ENCODE results near the gene NSD1.

- no peak for TF ChIP-seq POLR2A (IDR thresholded peaks at IDR 0.05)
- TF ChIP-seq, protein P1, sequence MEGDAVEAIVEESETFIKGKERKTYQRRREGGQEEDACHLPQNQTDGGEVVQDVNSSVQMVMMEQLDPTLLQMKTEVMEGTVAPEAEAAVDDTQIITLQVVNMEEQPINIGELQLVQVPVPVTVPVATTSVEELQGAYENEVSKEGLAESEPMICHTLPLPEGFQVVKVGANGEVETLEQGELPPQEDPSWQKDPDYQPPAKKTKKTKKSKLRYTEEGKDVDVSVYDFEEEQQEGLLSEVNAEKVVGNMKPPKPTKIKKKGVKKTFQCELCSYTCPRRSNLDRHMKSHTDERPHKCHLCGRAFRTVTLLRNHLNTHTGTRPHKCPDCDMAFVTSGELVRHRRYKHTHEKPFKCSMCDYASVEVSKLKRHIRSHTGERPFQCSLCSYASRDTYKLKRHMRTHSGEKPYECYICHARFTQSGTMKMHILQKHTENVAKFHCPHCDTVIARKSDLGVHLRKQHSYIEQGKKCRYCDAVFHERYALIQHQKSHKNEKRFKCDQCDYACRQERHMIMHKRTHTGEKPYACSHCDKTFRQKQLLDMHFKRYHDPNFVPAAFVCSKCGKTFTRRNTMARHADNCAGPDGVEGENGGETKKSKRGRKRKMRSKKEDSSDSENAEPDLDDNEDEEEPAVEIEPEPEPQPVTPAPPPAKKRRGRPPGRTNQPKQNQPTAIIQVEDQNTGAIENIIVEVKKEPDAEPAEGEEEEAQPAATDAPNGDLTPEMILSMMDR (IDR thresholded peaks at IDR 0.05): no peak
- TF ChIP-seq EP300 (IDR thresholded peaks at IDR 0.05): no peak
- TF ChIP-seq POLR2AphosphoS5 (IDR thresholded peaks at IDR 0.05): no peak
Measured at GRCh38 chr5:177293819-177294581, 160.4 kb downstream of the NSD1 start.

All from sigmoid colon (tissue), 4 donors.